ENCODE results near the gene MAN1C1. TPM values are rescaled to one million over a fixed set of nuclear protein-coding genes. Genes with fewer than 3 reads are reported as not detected.

The MAN1C1 gene
- total and polyA plus RNA-seq, 4 donors = 4.6 to 14.7 (median 13.1) TPM

GRCh38 chr1:25769625-25770383, 153.2 kb downstream of the MAN1C1 start:
- peaks cover 6 to 24% (median 12%) of the 10 kb centered on the region in 5 donors for H3K4me1 ChIP-seq (ENCODE audit: control insufficient read depth in 5 of 5, insufficient read depth in 5 of 5, low read length in 5 of 5)
- H3K27me3 ChIP-seq (ENCODE audit: control insufficient read depth in 3 of 3, insufficient read depth in 3 of 3, low read length in 2 of 3) = peaks cover 0 to 2% (median 0%) of the 10 kb centered on the region in 3 donors
- no peak for TF ChIP-seq CTCF (IDR thresholded peaks at IDR 0.05; ENCODE audit: control extremely low read depth, extremely low read depth)
- no peak for ATAC-seq (ENCODE audit: insufficient read depth, low FRiP score)
- H3K9ac ChIP-seq (ENCODE audit: insufficient read depth in 1 of 2, low read length in 2 of 2) = no peak overlapping the region
- H3K9me3 ChIP-seq (ENCODE audit: control insufficient read depth in 4 of 4, insufficient read depth in 3 of 4, low read length in 3 of 4) = no peaks in the 10 kb centered on the region
- peaks cover 0 to 20% (median 7%) of the 10 kb centered on the region in 4 donors for H3K36me3 ChIP-seq (ENCODE audit: control insufficient read depth in 4 of 4, insufficient read depth in 4 of 4, low read length in 4 of 4)
- 89 to 90% methylated on average over 27 of the region's 27 CpGs for WGBS, 2 donors
- H3K4me3 ChIP-seq = no peak overlapping the region
- H3K27ac ChIP-seq (ENCODE audit: low read depth in 1 of 2, low read length in 1 of 2) = peak overlapping the region in 1 of 2 donors; percentile 8
- DNase-seq = no peak

GRCh38 chr1:25770541-25771220, 154.1 kb downstream of the MAN1C1 start:
- Histone ChIP-seq H3K27me3 (ENCODE audit: control insufficient read depth in 3 of 3, insufficient read depth in 3 of 3, low read length in 2 of 3) (peaks cover 0 to 2% (median 0%) of the 10 kb centered on the region in 3 donors), H3K4me3 (no peak overlapping the region), H3K36me3 (ENCODE audit: control insufficient read depth in 4 of 4, insufficient read depth in 4 of 4, low read length in 4 of 4) (peaks cover 0 to 20% (median 7%) of the 10 kb centered on the region in 4 donors), H3K27ac (ENCODE audit: low read depth in 1 of 2, low read length in 1 of 2) (peak overlapping the region in 1 of 2 donors; percentile 8), H3K9me3 (ENCODE audit: control insufficient read depth in 4 of 4, insufficient read depth in 3 of 4, low read length in 3 of 4) (no peaks in the 10 kb centered on the region), H3K4me1 (ENCODE audit: control insufficient read depth in 5 of 5, insufficient read depth in 5 of 5, low read length in 5 of 5) (peaks cover 4 to 24% (median 12%) of the 10 kb centered on the region in 5 donors), H3K9ac (ENCODE audit: insufficient read depth in 1 of 2, low read length in 2 of 2) (no peak overlapping the region)
- no peak for TF ChIP-seq CTCF (IDR thresholded peaks at IDR 0.05; ENCODE audit: control extremely low read depth, extremely low read depth)
- no peak for ATAC-seq (ENCODE audit: insufficient read depth, low FRiP score)
- no peak for DNase-seq
- WGBS, 2 donors = 70 to 78% methylated on average over 14 of the region's 14 CpGs

- Histone ChIP-seq H3K4me1 (ENCODE audit: control insufficient read depth in 5 of 5, insufficient read depth in 5 of 5, low read length in 5 of 5) (peaks cover 2 to 24% (median 12%) of the 10 kb centered on the region in 5 donors), H3K9ac (ENCODE audit: insufficient read depth in 1 of 2, low read length in 2 of 2) (peak overlapping the region in 1 of 2 donors; percentile 7)
- no peak for ATAC-seq (ENCODE audit: insufficient read depth, low FRiP score)
Measured at GRCh38 chr1:25771221-25772114, 154.9 kb downstream of the MAN1C1 start.

More at GRCh38 chr1:25771221-25772114, 154.9 kb downstream of the MAN1C1 start:
- Histone ChIP-seq H3K27ac (ENCODE audit: low read depth in 1 of 2, low read length in 1 of 2) (peak overlapping the region in 1 of 2 donors; percentile 18), H3K36me3 (ENCODE audit: control insufficient read depth in 4 of 4, insufficient read depth in 4 of 4, low read length in 4 of 4) (peaks cover 0 to 20% (median 7%) of the 10 kb centered on the region in 4 donors), H3K4me3 (no peak overlapping the region), H3K27me3 (ENCODE audit: control insufficient read depth in 3 of 3, insufficient read depth in 3 of 3, low read length in 2 of 3) (peaks cover 0 to 2% (median 0%) of the 10 kb centered on the region in 3 donors), H3K9me3 (ENCODE audit: control insufficient read depth in 4 of 4, insufficient read depth in 3 of 4, low read length in 3 of 4) (no peaks in the 10 kb centered on the region)
- 30 to 55% methylated on average over 34 of the region's 34 CpGs for WGBS, 2 donors
- TF ChIP-seq CTCF (IDR thresholded peaks at IDR 0.05; ENCODE audit: control extremely low read depth, extremely low read depth) = no peak
- peak; percentile 48 to 72 (median 51) for DNase-seq
